ENCODE data around the gene LAMP2. TPM values are rescaled to one million over a fixed set of nuclear protein-coding genes. Genes with fewer than 3 reads are reported as not detected.

The LAMP2 gene
- total RNA-seq, 1 donor from 2014 or later = 29.6 TPM

DNA sequence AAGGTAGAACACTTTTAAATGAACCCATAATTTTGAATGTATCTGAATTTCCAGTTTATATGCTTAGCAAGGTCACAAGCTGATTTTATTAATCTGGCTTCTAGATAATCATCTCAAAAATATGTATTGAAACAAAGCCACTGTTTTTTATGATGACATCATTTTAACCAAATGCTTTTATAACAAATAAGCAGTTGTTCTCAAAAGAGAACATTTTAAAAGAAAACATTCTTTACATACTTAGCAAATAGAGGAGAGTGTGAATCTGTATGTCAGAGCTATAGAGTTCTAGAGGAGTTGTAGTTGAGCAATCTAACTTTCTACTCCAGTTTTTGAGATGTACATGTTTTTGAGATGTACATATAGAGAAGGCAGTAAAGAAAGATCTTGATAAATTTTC, 42.5 kb downstream of the LAMP2 start:
- Mint-ChIP-seq H3K4me1 (peaks cover 4% of the 10 kb centered on the region), H3K36me3 (no peaks in the 10 kb centered on the region), H3K27me3 (ENCODE audit: insufficient read depth, low read depth) (no peaks in the 10 kb centered on the region), H3K9me3 (no peaks in the 10 kb centered on the region), H3K4me3 (no peak overlapping the region), H3K27ac (no peak overlapping the region)
- Histone ChIP-seq H3K4me2 (no peak overlapping the region), H3K27me3 (no peaks in the 10 kb centered on the region), H3K9me3 (ENCODE audit: low read depth) (peaks cover 3% of the 10 kb centered on the region), H3K27ac (no peak overlapping the region), H3K4me1 (no peaks in the 10 kb centered on the region), H2AFZ (replicated peaks) (no peak overlapping the region), H3K79me2 (ENCODE audit: low read depth) (no peaks in the 10 kb centered on the region), H3K9ac (no peak overlapping the region), H3K4me3 (no peak overlapping the region), H3K36me3 (no peaks in the 10 kb centered on the region), H3F3A (ENCODE audit: low read depth) (no peaks in the 10 kb centered on the region), H4K20me1 (ENCODE audit: low read depth) (no peaks in the 10 kb centered on the region)
- no peak for TF ChIP-seq CTCF (IDR thresholded peaks at IDR 0.05)
- no peak for TF ChIP-seq EZH2phosphoT487 (IDR thresholded peaks at IDR 0.05)
- TF ChIP-seq EZH2 (IDR thresholded peaks at IDR 0.05) = no peak
- DNase-seq (ENCODE audit: low spot score) = no peak

DNA sequence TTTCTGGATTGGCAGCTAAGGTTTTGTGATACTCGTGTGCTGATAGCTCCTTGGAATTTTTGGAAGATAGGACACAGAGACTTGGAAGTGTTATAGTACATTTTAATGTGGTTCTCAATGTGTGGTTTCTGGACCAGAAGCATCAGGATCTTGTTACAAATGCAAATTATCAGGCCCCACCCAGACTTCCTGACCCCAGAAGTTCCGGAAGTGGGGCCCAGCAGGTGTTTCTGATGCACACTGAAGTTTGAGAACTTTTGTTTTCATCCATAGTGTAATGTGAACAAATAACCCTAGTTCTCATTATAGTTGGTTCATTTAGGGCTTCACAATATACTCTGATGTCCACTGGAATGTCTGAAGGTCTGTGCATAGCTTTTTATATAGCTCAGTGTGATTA, 49.6 kb downstream of the LAMP2 start:
- H3K4me2 ChIP-seq = no peak overlapping the region
- peaks cover 2% of the 10 kb centered on the region for H3K9me3 Mint-ChIP-seq
- no peak overlapping the region for H3K27ac Mint-ChIP-seq
- no peak overlapping the region for H3K9ac ChIP-seq
- H3K27me3 ChIP-seq = no peaks in the 10 kb centered on the region
- H3K4me1 ChIP-seq = no peaks in the 10 kb centered on the region
- no peaks in the 10 kb centered on the region for H3K36me3 ChIP-seq
- H3K4me3 Mint-ChIP-seq = no peak overlapping the region
- H2AFZ ChIP-seq (replicated peaks) = no peak overlapping the region
- no peaks in the 10 kb centered on the region for H3K4me1 Mint-ChIP-seq
- no peaks in the 10 kb centered on the region for H3K79me2 ChIP-seq (ENCODE audit: low read depth)
- H3K36me3 Mint-ChIP-seq = no peaks in the 10 kb centered on the region
- no peak overlapping the region for H3K27ac ChIP-seq
- no peak for TF ChIP-seq EZH2 (IDR thresholded peaks at IDR 0.05)
- no peak for TF ChIP-seq CTCF (IDR thresholded peaks at IDR 0.05)
- no peak for TF ChIP-seq EZH2phosphoT487 (IDR thresholded peaks at IDR 0.05)
- H4K20me1 ChIP-seq (ENCODE audit: low read depth) = no peaks in the 10 kb centered on the region
- no peak for DNase-seq (ENCODE audit: low spot score)
- no peak overlapping the region for H3K4me3 ChIP-seq
- no peaks in the 10 kb centered on the region for H3K27me3 Mint-ChIP-seq (ENCODE audit: insufficient read depth, low read depth)
- H3K9me3 ChIP-seq (ENCODE audit: low read depth) = no peaks in the 10 kb centered on the region
- no peaks in the 10 kb centered on the region for H3F3A ChIP-seq (ENCODE audit: low read depth)

DNA sequence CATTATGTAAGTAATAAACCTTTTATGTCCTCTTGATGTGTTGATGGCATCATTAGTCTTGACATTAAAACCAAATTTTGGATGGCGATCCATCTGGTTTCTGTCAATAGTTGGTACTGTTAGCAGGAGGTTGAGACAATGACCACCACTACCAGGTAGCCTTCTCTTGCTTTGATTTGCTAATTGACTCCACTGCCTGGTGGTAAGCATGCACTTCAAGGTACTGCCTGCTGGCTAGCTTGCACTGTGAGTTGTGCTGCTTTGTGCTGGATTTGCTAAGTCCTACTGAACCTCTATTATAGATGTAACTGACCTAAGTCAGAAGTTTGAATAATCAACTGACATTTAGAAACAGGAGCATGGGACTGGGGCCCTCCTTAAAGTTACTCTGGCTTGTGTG, 60.9 kb downstream of the LAMP2 start:
- no peak overlapping the region for H3K4me3 ChIP-seq
- DNase-seq (ENCODE audit: low spot score) = no peak
- no peaks in the 10 kb centered on the region for H3K27me3 ChIP-seq
- Mint-ChIP-seq H3K36me3 (no peaks in the 10 kb centered on the region), H3K27me3 (ENCODE audit: insufficient read depth, low read depth) (peaks cover 9% of the 10 kb centered on the region), H3K9me3 (peaks cover 20% of the 10 kb centered on the region), H3K4me1 (no peaks in the 10 kb centered on the region), H3K4me3 (no peak overlapping the region), H3K27ac (no peak overlapping the region)
- H3K4me1 ChIP-seq = no peaks in the 10 kb centered on the region
- no peak overlapping the region for H2AFZ ChIP-seq (replicated peaks)
- no peaks in the 10 kb centered on the region for H3K79me2 ChIP-seq (ENCODE audit: low read depth)
- no peaks in the 10 kb centered on the region for H4K20me1 ChIP-seq (ENCODE audit: low read depth)
- TF ChIP-seq EZH2phosphoT487 (IDR thresholded peaks at IDR 0.05) (no peak), EZH2 (IDR thresholded peaks at IDR 0.05) (no peak), CTCF (IDR thresholded peaks at IDR 0.05) (no peak)
- H3K9me3 ChIP-seq (ENCODE audit: low read depth) = no peaks in the 10 kb centered on the region
- no peaks in the 10 kb centered on the region for H3F3A ChIP-seq (ENCODE audit: low read depth)
- no peak overlapping the region for H3K27ac ChIP-seq
- no peak overlapping the region for H3K4me2 ChIP-seq
- H3K36me3 ChIP-seq = no peaks in the 10 kb centered on the region
- H3K9ac ChIP-seq = no peak overlapping the region
